CD4-positive, alpha-beta T cell treated with Interferon gamma for 1 hour (primary cell): ENCODE data around the gene BBC3.
A peak's percentile ranks its signal among the peaks of the same experiment; 100 is the strongest.

Experiments used
- DNase-seq: peaks from one replicate; pipeline ENCODE4 v3.0.0-alpha.2; 2020

Gene BBC3

DNA sequence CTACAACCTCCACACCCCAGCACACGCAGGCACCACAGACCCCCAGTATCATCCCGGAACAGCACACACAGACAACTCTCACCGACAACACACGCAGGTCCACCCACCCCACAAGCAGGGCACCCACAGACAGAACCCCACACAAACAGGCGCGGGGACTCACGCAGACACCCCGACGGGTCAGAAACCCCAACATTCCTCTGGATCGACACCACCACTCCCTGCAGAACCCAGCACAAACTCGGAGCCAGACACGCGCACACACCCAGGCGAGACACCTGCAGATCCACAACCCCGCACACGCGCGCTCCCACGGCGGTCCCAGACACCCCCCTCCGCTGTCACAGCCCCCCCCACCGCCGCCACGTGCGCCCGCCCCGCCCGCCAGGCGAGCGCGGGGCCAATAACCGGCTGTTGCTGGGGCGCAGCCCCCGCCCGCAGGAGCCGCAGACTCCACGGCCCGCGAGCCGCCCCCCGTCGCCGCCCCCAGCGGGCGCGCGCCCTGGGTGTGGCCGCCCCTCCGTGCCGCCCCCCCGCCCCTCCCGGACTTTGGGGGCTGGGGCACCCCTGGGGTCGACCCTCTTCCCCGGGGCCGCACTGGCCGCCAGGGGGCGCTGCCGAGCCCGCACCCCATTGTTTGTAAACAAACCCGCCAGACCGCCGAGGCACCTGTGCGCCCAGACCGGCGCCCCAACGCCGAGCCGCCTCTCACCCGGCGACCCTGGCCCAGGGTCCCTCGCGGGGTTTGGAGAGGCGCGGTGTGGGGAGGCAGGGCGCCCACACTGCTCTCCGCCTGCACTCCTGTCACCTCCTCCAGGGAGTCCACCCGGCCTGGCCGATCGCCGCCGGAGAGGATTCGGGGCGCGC is 712 bp downstream of the BBC3 start:
- peak; percentile 84 for DNase-seq

DNA sequence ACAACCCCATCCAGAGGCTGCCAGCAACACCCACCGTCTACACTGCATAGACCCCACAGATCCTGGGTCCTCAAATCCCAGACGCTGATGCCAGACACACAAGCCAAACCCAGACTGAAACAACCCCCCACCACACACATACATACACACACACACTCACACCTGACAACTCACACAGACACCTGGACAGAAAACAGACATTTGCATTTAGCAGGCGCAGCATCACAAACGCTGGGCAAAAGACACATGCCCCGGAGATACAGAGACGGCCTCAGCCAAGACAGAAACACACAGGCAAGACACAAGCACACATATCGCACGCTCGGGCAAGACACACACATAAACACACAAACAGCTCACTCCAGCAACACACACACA is 1.3 kb downstream of the BBC3 start:
- no peak for DNase-seq

DNA sequence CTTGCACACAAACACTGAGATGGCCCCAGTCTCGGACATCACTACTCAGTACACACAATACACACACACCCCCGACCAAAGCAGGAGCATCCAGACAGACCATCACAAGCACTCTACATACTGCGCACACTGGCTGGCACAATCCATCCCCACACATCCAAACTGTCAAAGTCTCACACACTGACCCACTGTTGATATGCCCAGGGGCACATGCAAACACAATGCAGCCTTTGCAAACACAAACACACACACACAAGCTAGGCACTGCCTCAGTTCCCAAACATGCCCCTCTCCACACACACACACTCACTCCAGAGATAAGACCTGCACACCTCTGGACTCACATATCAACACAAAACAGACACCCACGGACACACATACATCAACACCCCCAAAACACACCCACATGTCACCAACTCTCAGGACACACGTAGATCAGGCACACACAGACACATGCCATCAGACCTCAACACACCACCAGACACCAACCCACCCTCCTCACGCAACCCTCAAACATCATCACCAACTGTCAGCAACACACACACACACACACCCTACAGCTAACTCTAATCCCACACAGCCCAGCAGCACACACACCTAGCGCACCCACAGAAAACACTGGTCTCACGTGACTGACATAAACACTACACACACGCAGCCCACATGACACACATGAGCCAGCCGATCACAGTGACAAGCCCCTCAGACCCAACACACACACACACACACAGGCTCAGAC is 1.9 kb downstream of the BBC3 start:
- DNase-seq = peak; percentile 55

DNA sequence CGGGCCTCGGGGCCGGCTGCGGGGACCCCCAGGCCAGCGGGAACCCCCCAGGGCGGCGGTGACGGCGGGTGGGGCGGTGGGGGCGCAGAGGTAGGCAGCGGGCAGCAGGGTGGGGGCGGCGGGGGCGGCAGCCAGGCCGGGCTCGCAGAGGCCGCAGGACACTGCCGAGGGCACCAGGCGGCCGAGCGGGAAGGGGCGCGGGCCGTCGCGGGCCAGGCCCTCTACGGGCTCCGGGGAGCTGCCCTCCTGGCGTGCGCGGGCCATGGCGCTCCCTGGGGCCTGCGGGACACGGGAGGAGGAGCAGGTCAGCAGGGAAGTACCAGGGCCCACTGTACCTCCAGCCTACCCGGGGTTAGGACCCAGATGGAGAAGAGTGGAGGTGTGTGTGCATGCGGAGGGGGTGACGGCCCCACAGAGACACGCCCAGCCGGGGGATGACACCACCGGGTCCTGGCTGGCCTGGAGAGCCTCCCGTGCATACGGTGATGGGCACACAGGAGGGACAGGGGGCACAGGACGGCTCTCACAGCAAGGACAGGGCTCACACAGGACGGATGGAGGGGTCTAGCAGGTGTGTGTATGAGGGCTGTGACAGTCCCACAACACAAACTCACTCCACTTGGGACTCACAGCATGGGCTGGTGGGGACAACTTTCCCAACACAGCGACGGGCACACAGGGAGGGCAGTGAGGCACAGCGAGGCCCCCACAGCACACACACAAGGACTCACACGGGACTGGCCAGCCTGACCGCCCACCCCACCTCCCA is 2.6 kb downstream of the BBC3 start:
- peak; percentile 56 for DNase-seq

DNA sequence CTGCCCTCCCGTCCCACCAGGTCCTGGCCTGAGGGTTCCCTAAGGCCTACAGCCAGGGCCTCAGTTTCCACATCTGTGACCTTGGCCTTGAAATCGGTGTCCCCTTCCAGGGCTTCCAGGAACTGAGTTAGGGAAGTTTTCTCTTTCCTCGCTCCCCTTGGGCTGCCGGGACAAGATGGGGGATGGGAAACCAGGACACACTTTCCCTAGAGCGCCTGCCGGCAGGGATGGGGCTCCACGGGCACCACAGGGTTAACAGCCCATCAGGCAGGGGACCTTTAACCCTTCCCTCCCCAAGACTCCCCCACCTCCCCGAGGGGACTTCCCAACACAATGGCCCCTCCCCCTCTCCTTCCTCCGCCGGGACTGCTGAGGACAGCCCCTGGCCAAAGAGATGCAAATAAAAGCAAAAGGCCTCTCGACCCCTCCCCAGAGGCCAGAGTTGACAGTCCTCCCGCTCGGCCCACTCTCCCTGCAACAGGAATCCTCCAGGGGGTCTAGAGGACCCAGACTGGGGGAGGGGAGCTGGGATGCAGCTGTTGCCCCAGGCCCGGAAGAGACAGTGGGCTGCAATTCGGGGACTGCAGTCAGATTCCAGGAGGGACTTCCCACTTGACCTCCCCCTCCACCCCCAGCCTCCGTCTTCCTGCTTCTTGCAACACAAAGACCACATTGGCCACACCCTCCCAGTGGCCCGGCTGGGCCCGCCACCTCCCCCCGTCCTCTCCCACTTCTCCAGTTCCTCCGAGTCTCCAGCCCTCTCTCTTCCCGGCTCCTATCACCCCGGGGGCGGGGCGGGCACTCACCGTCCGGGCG is 3.4 kb downstream of the BBC3 start:
- DNase-seq = peak; percentile 66

DNA sequence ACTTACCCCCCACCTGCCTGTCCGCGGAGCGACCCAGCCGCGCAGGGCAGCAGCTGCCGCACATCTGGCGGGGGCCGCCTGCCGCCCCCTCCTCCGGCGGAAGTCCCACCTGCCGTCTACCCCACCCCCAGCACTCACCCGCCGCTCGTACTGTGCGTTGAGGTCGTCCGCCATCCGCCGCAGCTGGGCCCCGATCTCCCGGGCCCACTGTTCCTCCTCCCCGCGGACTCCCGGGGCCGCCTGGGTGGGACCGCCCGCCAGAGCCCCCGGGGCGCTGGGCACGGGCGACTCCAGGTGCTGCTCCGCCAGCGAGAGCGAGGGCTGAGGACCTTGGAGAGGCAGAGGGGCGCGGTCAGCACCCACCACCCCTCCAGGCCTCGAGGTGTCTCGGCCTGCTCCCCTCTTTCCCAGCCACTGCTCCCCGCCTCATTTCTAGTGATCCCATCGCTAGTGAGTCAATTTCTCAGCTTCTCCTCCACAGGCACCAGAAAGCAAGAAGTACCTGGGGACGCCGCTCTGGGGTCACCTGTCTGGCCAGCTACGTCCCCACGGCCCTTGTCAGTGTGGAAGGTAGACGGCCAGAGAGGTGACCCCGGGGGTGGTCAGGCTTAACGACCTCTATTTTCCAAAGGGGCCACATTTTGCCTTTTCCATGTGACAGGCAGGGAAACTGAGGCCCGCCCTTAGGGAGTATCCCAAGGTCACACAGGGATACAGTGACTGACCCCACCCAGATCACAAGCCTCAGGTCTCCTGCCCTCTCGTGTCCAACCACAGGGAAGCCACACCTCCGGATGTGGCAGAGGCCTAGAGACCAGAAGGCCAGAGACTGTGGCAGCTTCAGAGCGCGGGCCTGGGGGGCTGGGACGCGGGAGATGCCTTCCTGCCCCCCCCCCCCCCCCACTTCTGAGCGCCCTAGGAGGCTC is 4.3 kb downstream of the BBC3 start:
- peak; percentile 82 for DNase-seq

DNA sequence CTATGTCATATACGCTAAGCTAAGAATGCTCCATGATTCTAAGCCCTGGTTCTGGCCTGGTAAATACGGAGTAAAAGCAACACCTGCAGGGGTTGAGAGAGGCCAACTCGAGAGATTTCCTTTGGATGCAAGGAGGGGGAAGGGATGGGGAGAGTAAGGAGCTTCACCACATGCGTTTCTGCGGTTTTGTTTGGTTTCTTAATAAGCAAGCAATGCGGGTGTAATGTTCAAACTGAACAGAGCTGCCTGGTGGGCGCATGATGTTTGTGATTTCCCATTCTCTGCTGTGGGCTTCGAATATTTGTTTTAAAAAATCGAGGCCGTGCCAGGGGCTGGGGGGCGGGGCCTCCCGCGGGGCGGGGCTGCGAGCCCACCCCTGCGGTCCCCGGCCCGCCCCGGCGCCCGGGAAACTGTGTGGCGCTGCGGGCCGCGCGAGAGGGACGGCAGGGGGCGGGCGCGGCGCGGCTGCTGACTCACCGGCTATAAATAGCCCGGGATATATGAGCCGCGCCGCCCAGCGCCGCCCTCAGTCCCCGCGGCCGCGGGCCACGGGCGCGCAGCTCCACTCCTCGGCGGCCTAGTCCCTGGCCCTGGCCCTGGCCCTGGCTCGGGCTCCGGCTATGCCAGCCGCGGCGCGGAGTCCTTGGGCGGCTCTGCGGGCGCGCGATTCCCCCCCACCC is 5.1 kb downstream of the BBC3 start:
- peak; percentile 89 for DNase-seq

DNA sequence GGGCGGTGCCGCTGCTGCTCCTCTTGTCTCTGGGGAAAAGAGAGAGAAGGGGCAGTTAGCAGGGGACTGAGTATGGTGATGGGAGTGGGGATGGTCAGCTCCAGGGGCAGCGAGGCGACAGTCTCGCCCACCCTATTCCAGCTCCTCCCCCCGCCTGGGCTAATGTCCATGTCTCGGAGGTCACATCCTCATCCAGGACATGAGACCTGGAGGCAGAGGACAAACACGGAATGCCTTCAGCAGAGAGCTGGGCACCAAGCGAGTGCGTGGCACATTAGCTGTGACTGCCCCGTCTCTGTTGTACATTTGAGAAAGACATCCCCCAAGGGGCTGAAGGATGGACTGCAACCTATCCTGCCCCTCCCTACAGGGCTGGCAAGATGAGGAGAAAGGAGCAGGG is 9.1 kb downstream of the BBC3 start:
- no peak for DNase-seq

DNA sequence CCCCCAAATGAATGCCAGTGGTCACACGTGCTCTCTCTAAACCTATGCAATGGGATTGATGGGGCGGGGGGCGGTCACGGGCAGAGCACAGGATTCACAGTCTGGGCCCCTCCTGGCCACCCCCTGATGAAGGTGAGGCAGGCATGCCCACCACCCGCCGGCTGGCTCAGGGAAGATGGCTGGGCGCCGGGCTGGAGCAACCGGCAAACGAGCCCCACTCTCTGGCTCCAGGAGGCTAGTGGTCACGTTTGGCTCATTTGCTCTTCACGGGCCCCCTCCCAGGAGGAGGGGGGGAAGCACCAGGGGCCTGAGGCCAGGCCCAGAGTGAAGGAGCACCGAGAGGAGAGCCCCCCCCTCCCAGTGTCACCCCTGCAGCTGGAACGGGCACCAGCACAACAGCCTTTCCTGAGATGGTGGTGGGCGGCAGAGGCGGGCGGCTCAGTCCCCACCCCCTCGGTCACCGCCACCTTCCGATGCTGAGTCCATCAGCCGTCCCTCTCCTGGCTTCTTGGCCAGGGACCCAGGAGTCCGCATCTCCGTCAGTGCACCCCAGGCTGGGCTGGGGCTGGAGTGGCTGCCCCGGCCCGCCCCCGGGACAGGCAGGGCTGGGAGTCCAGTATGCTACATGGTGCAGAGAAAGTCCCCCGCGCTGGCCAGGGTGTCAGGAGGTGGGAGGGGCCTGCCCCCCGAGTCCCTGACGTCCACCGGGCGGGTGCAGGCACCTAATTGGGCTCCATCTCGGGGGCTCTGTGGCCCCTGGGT is 9.7 kb downstream of the BBC3 start:
- no peak for DNase-seq

DNA sequence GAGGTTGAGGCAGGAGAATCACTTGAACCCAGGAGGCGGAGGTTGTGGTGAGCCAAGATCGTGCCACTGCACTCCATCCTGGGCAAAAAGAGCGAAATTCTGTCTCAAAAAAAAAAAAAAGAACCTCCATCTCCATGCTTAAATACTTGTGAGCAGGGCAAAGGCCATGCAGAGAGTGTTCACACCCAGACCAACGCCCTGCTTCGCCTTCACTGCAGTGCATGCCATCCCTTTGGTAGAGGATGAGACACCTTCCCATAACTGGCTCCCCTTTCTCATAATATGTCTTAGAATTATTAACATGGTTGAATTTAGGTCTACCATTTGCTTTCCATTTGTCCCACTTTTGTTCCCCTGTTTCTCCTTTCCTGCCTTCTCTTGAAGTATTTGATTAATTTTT is 15.4 kb downstream of the BBC3 start:
- no peak for DNase-seq

DNA sequence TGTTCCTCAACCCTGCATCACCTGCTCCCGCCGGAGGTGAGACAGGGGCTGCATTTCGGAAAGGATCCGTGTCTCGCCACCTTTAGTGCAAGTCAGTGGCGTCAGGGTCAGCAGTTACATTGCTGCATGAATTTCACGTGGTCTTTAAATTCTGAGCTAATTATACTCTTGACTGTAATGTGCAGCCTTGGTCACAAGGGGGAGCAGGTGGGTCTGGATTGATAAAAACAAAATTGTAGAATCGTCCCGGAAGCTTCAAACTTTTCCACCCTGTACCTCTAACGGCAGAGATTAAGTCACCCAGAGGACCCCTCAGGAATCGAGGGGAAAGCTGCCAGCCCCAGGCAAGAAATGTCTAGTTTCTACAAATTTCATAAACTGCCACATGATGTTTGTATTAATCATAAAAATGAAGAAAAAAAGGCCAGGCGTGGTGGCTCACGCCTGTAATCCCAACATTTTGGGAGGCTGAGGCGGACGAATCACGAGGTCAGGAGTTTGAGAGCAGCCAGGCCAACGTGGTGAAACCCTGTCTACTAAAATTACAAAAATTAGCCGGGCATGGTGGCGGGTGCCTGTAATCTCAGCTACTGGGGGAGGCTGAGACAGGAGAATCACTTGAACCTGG is 20.2 kb downstream of the BBC3 start:
- peak; percentile 58 for DNase-seq

DNA sequence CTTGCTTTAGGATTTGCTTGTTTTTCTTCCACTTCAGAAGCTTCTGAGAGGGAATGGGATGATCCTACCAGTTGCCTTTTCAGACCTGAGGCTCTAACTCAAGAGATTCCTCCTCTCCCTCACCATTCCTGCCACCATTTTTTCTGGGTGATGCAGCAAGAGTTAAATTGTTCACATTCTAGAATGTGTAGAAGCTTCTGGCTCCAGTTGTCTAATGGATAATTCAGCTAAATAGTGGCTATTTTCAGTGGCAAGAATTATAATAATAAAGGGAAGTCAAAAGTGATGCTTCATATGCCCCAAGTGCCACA is 20.9 kb downstream of the BBC3 start:
- no peak for DNase-seq

DNA sequence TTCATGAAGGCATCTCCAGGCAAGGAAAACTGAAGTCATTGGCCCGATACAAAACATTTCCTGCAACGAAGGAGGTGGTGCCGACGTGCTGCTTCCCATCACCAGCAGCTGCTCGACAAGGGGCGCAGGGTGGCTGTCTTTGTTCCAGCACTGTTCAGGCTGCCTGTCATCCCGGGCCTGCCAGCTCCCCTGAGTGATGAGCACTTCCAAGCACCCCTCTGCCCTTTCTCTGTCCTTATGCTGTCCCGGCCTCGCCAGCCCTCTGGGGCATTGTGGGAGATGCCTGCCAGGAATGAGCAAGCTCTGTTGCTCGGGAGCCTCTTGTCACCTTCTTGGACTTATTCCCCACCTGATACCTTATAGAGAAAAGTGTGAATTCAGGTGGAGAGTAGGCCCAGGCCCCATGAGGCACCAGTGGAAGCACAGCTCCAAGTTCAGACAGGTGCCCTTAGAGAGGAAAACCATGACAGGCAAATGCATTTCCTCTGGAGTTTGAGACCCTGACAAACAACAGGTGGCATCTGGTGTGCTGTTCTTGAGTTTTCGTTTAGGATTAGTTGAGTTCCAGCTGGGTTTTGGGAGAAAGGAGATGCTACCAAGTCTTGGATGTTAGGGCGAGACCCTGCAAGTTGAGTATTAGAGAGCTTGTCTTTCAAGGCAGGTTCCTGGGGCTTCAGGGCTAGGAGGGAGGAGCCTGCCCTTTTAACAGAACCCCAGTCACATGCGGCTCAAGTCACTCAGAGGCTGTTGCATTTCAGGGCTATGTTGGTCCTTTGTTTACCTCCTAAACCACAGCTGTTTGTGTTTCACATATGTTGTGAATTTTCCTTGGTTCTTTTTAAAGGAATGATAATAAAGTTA is 21.4 kb downstream of the BBC3 start:
- no peak for DNase-seq

DNA sequence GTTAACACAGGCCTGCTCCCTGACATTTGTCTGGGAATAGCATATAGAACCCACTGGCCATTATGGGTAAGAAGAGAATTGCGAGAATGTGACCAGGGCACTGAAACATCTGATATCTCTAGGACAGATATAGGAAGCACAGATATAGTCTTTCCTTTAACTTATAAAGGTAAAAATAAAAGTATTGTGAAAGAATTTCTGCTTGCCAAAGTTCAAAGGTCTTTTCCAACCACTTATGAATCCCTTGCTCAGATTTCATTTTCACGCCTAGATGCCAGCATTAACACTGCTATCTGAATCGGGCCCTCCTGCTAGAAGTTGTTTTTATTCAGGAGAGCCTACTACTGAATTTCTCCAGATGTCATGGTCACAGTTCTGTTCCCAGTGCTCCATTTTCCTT is 27.7 kb downstream of the BBC3 start:
- DNase-seq = no peak

DNA sequence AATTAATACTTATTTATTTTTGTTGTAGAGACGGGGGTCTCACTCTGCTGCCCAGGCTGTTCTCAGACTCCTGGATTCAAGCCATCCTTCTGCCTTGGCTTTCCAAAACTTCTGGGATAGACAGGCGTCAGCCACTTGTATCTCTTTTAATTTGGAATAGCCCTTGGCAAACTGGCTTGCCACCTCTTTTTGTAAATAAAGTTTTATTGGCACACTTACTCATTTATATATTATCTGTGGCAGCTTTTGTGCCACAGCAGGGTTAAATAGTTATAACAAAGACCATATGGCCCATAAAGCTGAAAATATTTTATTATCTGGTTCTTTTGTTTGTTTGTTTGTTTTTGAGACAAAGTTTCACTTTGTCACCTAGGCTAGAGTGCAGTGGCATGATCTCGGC is 30.5 kb downstream of the BBC3 start:
- DNase-seq = no peak

DNA sequence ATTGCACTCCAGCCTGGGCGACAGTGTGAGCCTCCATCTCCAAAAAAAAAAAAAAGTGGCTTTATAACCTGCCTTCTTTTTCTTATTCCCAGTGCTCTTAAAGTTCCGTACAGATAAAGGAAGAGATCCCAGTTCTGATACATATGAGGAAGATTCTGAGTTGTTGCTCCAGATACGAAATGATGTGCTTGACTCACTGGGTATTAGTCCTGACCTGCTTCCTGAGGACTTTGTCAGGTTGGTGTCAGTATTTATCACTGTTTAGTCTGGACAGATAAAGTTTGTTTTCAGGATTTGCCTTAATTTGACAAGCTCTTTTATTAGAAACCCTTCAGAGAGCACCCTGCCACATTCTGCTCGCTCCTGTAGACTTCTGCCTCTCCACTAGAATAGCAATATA is 33.9 kb downstream of the BBC3 start:
- no peak for DNase-seq

DNA sequence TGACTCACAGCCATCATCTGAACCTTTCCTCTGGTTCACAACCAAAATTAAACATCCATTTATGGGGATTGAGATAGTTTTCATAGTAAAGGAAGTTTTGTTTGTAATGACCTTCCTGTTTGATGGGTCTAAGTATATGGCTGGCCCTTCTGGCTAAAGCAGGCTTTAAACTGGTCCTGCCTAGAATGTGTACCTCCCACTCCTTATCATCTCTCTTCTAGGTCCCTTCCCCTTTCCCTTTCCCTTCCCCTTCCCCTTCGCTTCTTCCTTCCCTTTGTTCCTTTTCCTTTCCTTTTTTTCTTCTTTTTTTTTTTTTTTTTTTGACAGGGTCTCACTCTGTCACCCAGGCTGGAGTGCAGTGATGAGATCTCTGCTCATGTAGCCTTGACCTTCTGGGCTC is 35.6 kb downstream of the BBC3 start:
- DNase-seq = no peak

DNA sequence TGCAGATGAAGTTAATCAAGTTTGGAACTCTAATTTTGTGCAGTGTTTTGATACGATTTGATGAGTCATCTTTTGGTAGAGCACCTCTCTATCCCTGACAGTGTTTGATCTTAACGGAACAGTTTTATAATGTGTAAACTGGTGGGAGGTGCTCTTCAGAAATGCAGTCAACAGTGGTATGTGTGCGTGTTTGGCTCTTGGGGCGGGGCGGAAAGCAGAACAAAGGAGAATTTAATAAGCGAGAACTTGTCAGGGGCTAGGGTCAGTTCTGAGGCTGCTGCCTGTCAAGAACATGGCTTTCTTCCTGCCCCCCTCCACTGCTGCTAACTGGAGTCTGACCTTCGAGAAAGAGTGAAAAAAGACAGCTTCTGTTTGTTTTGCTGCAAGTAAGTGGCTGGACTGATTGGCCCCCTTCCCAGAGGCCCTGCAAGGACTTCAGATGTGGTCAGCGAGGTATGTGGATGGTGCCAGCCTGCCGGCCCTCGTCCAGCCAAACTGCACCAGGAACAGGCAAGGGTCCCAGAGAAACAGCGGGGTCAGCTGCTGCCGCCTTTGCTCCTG is 40.8 kb downstream of the BBC3 start:
- peak; percentile 34 for DNase-seq
